ENCODE results near the gene AGPAT2. TPM values are rescaled to one million over a fixed set of nuclear protein-coding genes. Genes with fewer than 3 reads are reported as not detected.
"Not testable (repeated sequence)": the region's sequence is repeated elsewhere in the genome, so short reads cannot be mapped to it uniquely, and the experiment has no call there.

Gene AGPAT2
- total RNA-seq, 2 donors from 2014 or later, result 154 TPM

GRCh38 chr9:136644593-136645351 lies 42.5 kb downstream of the AGPAT2 start:
- intact Hi-C loops (cut with DNase I), result loop anchor here (5.0 to 10.0 kb wide), 2 partner anchors 48 to 50 kb away; no protein-coding TSS in a partner anchor
- DNase-seq (peak; percentile 86), ATAC-seq (peak; percentile 45 to 69)

GRCh38 chr9:136644343-136644592 lies 43.0 kb downstream of the AGPAT2 start:
- intact Hi-C loops (cut with DNase I), result loop anchor here in 1 of 2 donors (10.0 kb wide), 1 partner anchor 51 kb away; no protein-coding TSS in a partner anchor

GRCh38 chr9:136643596-136644342 lies 43.5 kb downstream of the AGPAT2 start:
- intact Hi-C loops (cut with DNase I), result loop anchor here in 1 of 2 donors (10.0 kb wide), 1 partner anchor 51 kb away; no protein-coding TSS in a partner anchor
- ATAC-seq, result peak; percentile 1 to 15
- DNase-seq, result peak; percentile 38

More at GRCh38 chr9:136644343-136644592, 43.0 kb downstream of the AGPAT2 start:
- DNase-seq (peak; percentile 94), ATAC-seq (peak; percentile 85 to 86)

GRCh38 chr9:136642439-136642921 lies 44.8 kb downstream of the AGPAT2 start:
- intact Hi-C loops (cut with DNase I), result loop anchor here in 1 of 2 donors (10.0 kb wide), 1 partner anchor 52 kb away; no protein-coding TSS in a partner anchor
- no peak for ATAC-seq
- peak; percentile 45 for DNase-seq

GRCh38 chr9:136640171-136641111 lies 46.8 kb downstream of the AGPAT2 start:
- DNase-seq, result peak; percentile 28
- intact Hi-C loops (cut with DNase I), result loop anchor here in 1 of 2 donors (10.0 kb wide), 1 partner anchor 54 kb away; no protein-coding TSS in a partner anchor
- ATAC-seq, result no peak

- no peak for DNase-seq
- ATAC-seq, result no peak
These were observed 52.4 kb downstream of the AGPAT2 start for GRCh38 chr9:136634904-136635303.

GRCh38 chr9:136632491-136633106 lies 54.7 kb downstream of the AGPAT2 start:
- ATAC-seq; intact Hi-C loops (cut with DNase I); DNase-seq: not testable (repeated sequence)

More at GRCh38 chr9:136634904-136635303, 52.4 kb downstream of the AGPAT2 start:
- intact Hi-C loops (cut with DNase I), result no loop called here

- intact Hi-C loops (cut with DNase I); ATAC-seq; DNase-seq: not testable (repeated sequence)
These were observed 55.2 kb downstream of the AGPAT2 start for GRCh38 chr9:136632072-136632471.

- DNase-seq (peak; percentile 88), ATAC-seq (peak; percentile 92 to 93)
- intact Hi-C loops (cut with DNase I), result loop anchor here in 1 of 2 donors (2.0 kb wide), 1 partner anchor 143 kb away; no protein-coding TSS in a partner anchor
These were observed 55.9 kb downstream of the AGPAT2 start for GRCh38 chr9:136631038-136632000.

- intact Hi-C loops (cut with DNase I), result loop anchor here in 1 of 2 donors (2.0 kb wide), 1 partner anchor 142 kb away; no protein-coding TSS in a partner anchor
- no peak for ATAC-seq
- no peak for DNase-seq
These were observed 56.6 kb downstream of the AGPAT2 start for GRCh38 chr9:136630662-136630992.

GRCh38 chr9:136629879-136630661 lies 57.2 kb downstream of the AGPAT2 start:
- intact Hi-C loops (cut with DNase I), result loop anchor here (2.0 to 10.0 kb wide), 3 partner anchors 55 to 141 kb away; partner anchors contain the start of gene NOTCH1 (in 1 of the 2)

GRCh38 chr9:136629001-136629878 lies 58.0 kb downstream of the AGPAT2 start:
- intact Hi-C loops (cut with DNase I), result loop anchor here (10.0 kb wide), 2 partner anchors 54 to 84 kb away; partner anchors contain the start of gene NOTCH1 (in 1 of the 2)
- DNase-seq (peak; percentile 19), ATAC-seq (no peak)

More at GRCh38 chr9:136629879-136630661, 57.2 kb downstream of the AGPAT2 start:
- ATAC-seq (peak; percentile 57 to 64), DNase-seq (peak; percentile 63)

GRCh38 chr9:136628268-136628667 lies 59.0 kb downstream of the AGPAT2 start:
- DNase-seq (peak; percentile 21), ATAC-seq (no peak)
- intact Hi-C loops (cut with DNase I), result loop anchor here (10.0 kb wide), 2 partner anchors 53 to 83 kb away; partner anchors contain the start of gene NOTCH1 (in 1 of the 2)

GRCh38 chr9:136627703-136628102 lies 59.6 kb downstream of the AGPAT2 start:
- ATAC-seq, result no peak
- intact Hi-C loops (cut with DNase I), result loop anchor here (10.0 kb wide), 2 partner anchors 53 to 83 kb away; partner anchors contain the start of gene NOTCH1 (in 1 of the 2)
- DNase-seq, result peak; percentile 16

Data from left cardiac atrium (tissue), 4 donors.